OCI-LY7 (cell line): ENCODE data around the gene ARGLU1. TPM values are rescaled to one million over a fixed set of nuclear protein-coding genes. Genes with fewer than 3 reads are reported as not detected.

Experiments used
- BruUV-seq: library from RNA; stranded (reverse); fragments of 400-500 nt; replicated peaks from 2 replicates; lab custom pipeline; 2021; lab: Mats Ljungman, UMichigan
- CTCF ChIA-PET: fragments of 300-600 bp; sonication (Branson Sonifier 250); formaldehyde crosslinking; loops from one replicate; lab custom pipeline; 2022; ENCODE audit warnings: antibody characterized with exemption; ENCODE audit not compliant: unreplicated experiment; lab: Charles Lee
- POLR2A ChIA-PET: fragments of 300-600 bp; sonication (Branson Sonifier 250); formaldehyde crosslinking; loops from one replicate; lab custom pipeline; 2022; ENCODE audit warnings: antibody characterized with exemption; lab: Charles Lee
- DNase-seq: peaks from one replicate; pipeline ENCODE4 v3.0.0-alpha.2; 2015; ENCODE audit warnings: low spot score
- H2AFZ ChIP-seq: fragments of 200-600 bp; sonication (generic), shearing (Covaris generic); 2 replicates; pipeline ENCODE4 v1.6.1; 2014; ENCODE audit warnings: mild to moderate bottlenecking, antibody characterized with exemption, low read length, moderate library complexity
- H3K27ac ChIP-seq: fragments of 200-600 bp; sonication (generic); 2 replicates; pipeline ENCODE4 v1.5.1; 2014; ENCODE audit warnings: mixed run types, low read depth, mild to moderate bottlenecking, moderate library complexity, low read length, inconsistent platforms; ENCODE audit not compliant: poor library complexity, severe bottlenecking
- H3K36me3 ChIP-seq: fragments of 200-600 bp; sonication (generic); 2 replicates; pipeline ENCODE4 v1.6.1; 2014; ENCODE audit warnings: mild to moderate bottlenecking, antibody characterized with exemption, low read length, moderate library complexity, mixed read lengths; ENCODE audit not compliant: insufficient read depth
- H3K4me1 ChIP-seq: fragments of 200-600 bp; sonication (generic); 2 replicates; pipeline ENCODE4 v1.5.1; 2014; ENCODE audit warnings: mild to moderate bottlenecking, low read length; ENCODE audit not compliant: insufficient read depth, poor library complexity, severe bottlenecking
- H3K4me2 ChIP-seq: fragments of 200-600 bp; sonication (generic); 2 replicates; pipeline ENCODE4 v1.6.1; 2014; ENCODE audit warnings: mild to moderate bottlenecking, low read length
- H3K4me3 ChIP-seq: fragments of 200-600 bp; sonication (generic); 2 replicates; pipeline ENCODE4 v1.5.1; 2014; ENCODE audit warnings: mild to moderate bottlenecking, low read depth, low read length; ENCODE audit not compliant: poor library complexity, severe bottlenecking
- H3K79me2 ChIP-seq: fragments of 200-600 bp; sonication (generic); 2 replicates; pipeline ENCODE4 v1.6.1; 2016; ENCODE audit warnings: low read depth, mild to moderate bottlenecking, low read length, moderate library complexity, mixed read lengths; ENCODE audit not compliant: insufficient read depth
- H3K9me2 ChIP-seq: fragments of 200-600 bp; sonication (generic); 2 replicates; pipeline ENCODE4 v1.6.1; 2016; ENCODE audit warnings: mild to moderate bottlenecking, low read length, mixed read lengths; ENCODE audit not compliant: insufficient read depth
- H3K9me3 ChIP-seq: fragments of 200-600 bp; sonication (generic); 2 replicates; pipeline ENCODE4 v1.6.1; 2014; ENCODE audit warnings: mild to moderate bottlenecking, mixed run types, low read length, mixed read lengths
- H4K20me1 ChIP-seq: fragments of 200-600 bp; sonication (generic); 2 replicates; pipeline ENCODE4 v1.6.1; 2014; ENCODE audit warnings: mild to moderate bottlenecking, antibody characterized with exemption, low read length, moderate library complexity, mixed read lengths; ENCODE audit not compliant: insufficient read depth
- EZH2phosphoT487 ChIP-seq: fragments of 200-600 bp; sonication (generic); IDR thresholded peaks from 2 replicates; pipeline ENCODE4 v1.6.1; 2018; ENCODE audit warnings: low read depth, borderline replicate concordance, mild to moderate bottlenecking, mixed run types, antibody characterized with exemption, low read length, moderate library complexity, mixed read lengths
- intact Hi-C: fragments of 100-400 bp; cut with micrococcal nuclease; formaldehyde crosslinking; loops from one replicate; pipeline ENCODE4 v1.10.0; 2022; ENCODE audit not compliant: unreplicated experiment
- total RNA-seq, 2 experiments: library from RNA; depleted of rRNA in 1 of 2; stranded (reverse); fragments of >200 nt in 1 of 2; shearing (Covaris generic) in 1 of 2; gene quantifications; 2 replicates each; pipeline ENCODE4 v1.2.3, GENCODE V29; 2014 to 2022
- TF ChIP-seq, protein P1 (sequence below): fragments of 200-600 bp; sonication (generic); conservative IDR thresholded peaks from 2 replicates; pipeline ENCODE4 v1.5.1; 2014; ENCODE audit warnings: mild to moderate bottlenecking, antibody characterized with exemption, low read length, moderate library complexity, mixed read lengths

The ARGLU1 gene
- total RNA-seq, 2 experiments from 2014 or later = 71.6 to 71.9 TPM

DNA sequence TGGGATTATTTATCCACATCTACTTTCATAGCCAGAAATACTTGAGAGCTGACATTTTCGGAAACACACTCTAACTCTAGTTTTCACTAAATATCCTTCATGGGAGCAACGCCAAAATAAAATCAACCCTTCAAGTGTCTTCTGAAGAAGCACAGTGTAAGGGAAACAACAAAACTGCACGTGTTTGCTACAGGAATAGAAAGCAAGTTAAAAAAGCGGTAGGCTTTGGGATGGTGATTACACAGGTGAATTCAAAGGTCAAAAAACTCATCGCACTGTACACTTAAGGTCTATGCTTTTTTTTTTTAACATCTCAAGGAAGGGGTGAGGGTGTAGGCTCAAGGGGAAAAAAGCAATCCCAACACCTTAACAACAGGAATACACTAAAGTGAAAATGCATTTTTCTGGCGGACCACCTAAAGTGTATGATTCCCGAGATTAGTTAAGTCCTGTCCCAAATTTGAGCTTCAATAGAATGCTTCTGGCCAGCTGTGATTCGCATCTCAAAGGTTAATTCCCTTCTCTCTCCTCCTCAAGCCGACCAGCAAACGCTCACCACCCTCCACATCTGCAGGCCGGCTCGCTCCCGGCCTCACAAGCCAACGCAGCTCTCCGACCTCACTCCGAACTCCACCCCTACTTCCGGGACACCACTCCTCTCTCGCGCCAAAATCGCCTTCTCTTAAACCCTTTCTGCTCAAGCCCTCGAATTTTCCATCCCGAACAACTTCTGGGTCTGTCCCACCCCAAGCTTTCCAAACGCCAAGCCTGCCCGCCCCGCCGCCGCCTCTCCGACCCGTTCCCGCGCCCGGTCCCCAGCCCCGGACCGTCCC, 1.1 kb downstream of the ARGLU1 start:
- Histone ChIP-seq H3K27ac (peak overlapping the region; percentile 84), H4K20me1 (peaks cover 43% of the 10 kb centered on the region), H3K9me3 (no peaks in the 10 kb centered on the region; the same call in 1 of the 2 replicates), H3K9me2 (no peaks in the 10 kb centered on the region), H3K36me3 (peaks cover 19% of the 10 kb centered on the region), H2AFZ (no peak overlapping the region), H3K4me1 (peaks cover 38% of the 10 kb centered on the region), H3K79me2 (peaks cover 66% of the 10 kb centered on the region), H3K4me2 (peak overlapping the region; percentile 99), H3K4me3 (peak overlapping the region; percentile 88)
- intact Hi-C loops = loop anchor here (5.0 kb wide), 1 partner anchor 350 kb away; no protein-coding TSS in a partner anchor
- POLR2A ChIA-PET = interaction anchor here (1.1 to 2.3 kb wide), 3 partner anchors 10 to 443 kb away, joined by 3 to 6 read pairs (median 5); no protein-coding TSS in a partner anchor
- CTCF ChIA-PET = no interaction called here
- no TSS peak for BruUV-seq
- peak; percentile 67 for DNase-seq
- TF ChIP-seq, protein P1, sequence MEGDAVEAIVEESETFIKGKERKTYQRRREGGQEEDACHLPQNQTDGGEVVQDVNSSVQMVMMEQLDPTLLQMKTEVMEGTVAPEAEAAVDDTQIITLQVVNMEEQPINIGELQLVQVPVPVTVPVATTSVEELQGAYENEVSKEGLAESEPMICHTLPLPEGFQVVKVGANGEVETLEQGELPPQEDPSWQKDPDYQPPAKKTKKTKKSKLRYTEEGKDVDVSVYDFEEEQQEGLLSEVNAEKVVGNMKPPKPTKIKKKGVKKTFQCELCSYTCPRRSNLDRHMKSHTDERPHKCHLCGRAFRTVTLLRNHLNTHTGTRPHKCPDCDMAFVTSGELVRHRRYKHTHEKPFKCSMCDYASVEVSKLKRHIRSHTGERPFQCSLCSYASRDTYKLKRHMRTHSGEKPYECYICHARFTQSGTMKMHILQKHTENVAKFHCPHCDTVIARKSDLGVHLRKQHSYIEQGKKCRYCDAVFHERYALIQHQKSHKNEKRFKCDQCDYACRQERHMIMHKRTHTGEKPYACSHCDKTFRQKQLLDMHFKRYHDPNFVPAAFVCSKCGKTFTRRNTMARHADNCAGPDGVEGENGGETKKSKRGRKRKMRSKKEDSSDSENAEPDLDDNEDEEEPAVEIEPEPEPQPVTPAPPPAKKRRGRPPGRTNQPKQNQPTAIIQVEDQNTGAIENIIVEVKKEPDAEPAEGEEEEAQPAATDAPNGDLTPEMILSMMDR = no peak
- no peak for TF ChIP-seq EZH2phosphoT487

DNA sequence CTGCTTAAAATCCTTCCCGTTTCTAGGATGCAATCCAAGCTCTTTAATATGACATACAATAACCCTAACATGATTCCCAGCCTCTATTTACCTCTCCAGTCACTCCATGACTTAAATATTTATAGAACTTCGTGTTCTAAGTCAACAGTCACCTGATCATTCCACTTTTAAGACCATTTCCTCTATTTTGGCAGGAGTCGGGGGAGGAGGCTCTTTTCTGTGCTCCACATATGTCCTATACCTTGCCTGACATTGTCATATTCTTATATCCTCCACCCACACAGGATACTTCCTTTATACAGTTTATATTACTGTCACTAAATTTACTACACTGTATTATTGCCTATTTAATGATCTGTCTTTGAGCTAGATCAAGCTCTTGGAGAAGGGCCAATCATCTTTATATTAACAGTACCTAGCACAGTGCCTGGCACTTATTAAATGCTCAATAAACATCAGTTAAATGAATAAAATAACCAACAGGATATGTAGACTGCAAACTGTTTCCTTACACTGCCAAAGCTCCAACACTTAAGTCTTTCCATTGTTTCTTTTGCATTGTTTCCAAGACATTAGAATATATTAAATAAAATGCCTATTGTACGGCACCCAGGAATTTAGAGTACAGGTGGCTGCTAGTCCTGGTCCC, 2.7 kb downstream of the ARGLU1 start:
- TF ChIP-seq, protein P1 = no peak
- TF ChIP-seq EZH2phosphoT487 = no peak
- H3K4me2 ChIP-seq = peak overlapping the region; percentile 99
- intact Hi-C loops = loop anchor here (5.0 kb wide), 1 partner anchor 352 kb away; no protein-coding TSS in a partner anchor
- peaks cover 50% of the 10 kb centered on the region for H4K20me1 ChIP-seq
- peaks cover 82% of the 10 kb centered on the region for H3K79me2 ChIP-seq
- ChIA-PET CTCF (no interaction called here), POLR2A (interaction anchor here (0.6 to 2.3 kb wide), 5 partner anchors 8 to 469 kb away, joined by 3 to 6 read pairs (median 4); no protein-coding TSS in a partner anchor)
- DNase-seq = no peak
- H3K9me3 ChIP-seq = no peaks in the 10 kb centered on the region; the same call in 1 of the 2 replicates
- H2AFZ ChIP-seq = no peak overlapping the region
- peaks cover 19% of the 10 kb centered on the region for H3K36me3 ChIP-seq
- no peak overlapping the region for H3K27ac ChIP-seq
- no peaks in the 10 kb centered on the region for H3K9me2 ChIP-seq
- BruUV-seq = no TSS peak
- peaks cover 43% of the 10 kb centered on the region for H3K4me1 ChIP-seq
- peak overlapping the region; percentile 88 for H3K4me3 ChIP-seq
